Measurements from ENCODE around the gene PRRX2. TPM values are rescaled to one million over a fixed set of nuclear protein-coding genes. Genes with fewer than 3 reads are reported as not detected.

The PRRX2 gene
- total RNA-seq, 1 donor from 2014 or later, result 3.1 TPM

DNA sequence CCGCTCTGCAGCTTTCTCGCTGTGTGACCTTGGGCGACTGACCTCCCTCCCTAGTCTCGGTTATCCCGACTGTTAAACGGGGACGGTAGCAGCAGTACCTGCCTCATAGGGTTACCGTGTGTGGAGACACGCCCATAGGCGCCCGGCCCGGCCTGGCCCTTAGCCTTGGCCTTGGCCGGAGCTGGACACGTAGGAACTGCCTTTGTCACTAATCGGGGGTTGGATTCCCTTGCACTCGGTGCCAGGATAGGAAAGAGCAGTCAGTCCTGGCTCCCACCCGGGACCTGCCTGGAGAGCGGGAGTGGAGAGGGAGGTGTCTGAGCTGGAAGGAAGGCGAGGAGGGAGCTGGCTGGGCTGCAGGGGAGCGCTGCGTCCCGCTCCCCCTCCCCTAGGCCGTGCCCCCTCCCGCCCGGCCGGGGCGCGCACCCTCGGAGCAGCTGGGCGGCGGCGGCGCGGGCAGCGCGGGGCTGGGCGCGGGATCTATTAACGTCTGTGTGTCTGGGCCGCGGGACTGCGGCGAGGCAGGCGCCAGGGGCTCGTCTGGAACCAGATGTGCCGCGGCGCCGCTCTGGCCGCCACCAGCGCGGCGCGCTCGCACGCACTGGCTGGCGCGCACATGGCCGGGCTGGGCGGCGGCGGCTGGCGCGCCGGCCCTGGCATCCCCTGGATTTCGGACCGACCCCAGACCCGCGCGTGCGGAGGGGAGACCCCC, 31.7 kb downstream of the PRRX2 start:
- peaks cover 5 to 8% (median 6%) of the 10 kb centered on the region in 3 donors for H3K4me1 ChIP-seq (ENCODE audit: control insufficient read depth in 3 of 3, insufficient read depth in 3 of 3, low read length in 3 of 3)
- peaks cover 23 to 58% (median 46%) of the 10 kb centered on the region in 3 donors for H3K27me3 ChIP-seq (ENCODE audit: control insufficient read depth in 3 of 3, insufficient read depth in 3 of 3, low read length in 3 of 3)
- H3K9ac ChIP-seq (ENCODE audit: low read depth in 1 of 3, low read length in 3 of 3), result peak overlapping the region; percentile 12 to 57 (median 38)
- H3K4me3 ChIP-seq (ENCODE audit: low read length in 3 of 3), result peak overlapping the region; percentile 32 to 49 (median 49)
- H3K27ac ChIP-seq (ENCODE audit: low read depth, low read length), result peak overlapping the region; percentile 64
- no peaks in the 10 kb centered on the region for H3K36me3 ChIP-seq (ENCODE audit: control insufficient read depth in 3 of 3, insufficient read depth in 3 of 3, low read length in 3 of 3)
- H3K9me3 ChIP-seq (ENCODE audit: control insufficient read depth in 3 of 3, low read length in 3 of 3), result no peaks in the 10 kb centered on the region

DNA sequence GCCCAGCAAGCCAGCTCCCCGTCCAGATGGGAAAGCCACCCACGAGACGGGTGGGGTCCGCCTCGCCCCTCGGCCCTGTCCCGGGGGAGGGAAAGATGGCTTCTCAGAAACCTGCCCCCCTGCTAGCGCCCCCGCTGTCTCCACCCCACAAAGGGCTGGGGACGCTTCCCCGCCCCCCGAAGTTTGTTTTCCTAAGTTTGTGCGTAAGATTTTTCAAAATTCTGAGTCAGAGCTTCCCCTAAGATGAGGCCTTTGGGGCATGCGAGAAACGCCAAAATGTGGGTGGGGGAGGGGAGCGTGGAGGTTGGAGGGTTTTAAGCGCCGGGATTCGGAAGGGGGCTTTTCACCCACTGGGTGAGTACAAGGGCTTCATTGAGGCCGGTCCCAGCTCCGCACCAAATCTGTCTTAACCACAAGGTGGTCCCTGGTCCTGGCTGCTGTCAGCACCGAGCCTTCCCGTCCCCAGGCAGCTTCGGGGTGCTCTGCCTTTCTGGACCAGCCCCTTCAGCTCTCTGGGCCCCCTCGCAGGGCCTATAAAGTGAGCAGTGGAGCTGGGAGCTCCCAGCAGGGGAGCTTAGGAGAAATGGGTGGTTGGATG, 32.3 kb downstream of the PRRX2 start:
- Histone ChIP-seq H3K9me3 (ENCODE audit: control insufficient read depth in 3 of 3, low read length in 3 of 3) (no peaks in the 10 kb centered on the region), H3K36me3 (ENCODE audit: control insufficient read depth in 3 of 3, insufficient read depth in 3 of 3, low read length in 3 of 3) (no peaks in the 10 kb centered on the region)

DNA sequence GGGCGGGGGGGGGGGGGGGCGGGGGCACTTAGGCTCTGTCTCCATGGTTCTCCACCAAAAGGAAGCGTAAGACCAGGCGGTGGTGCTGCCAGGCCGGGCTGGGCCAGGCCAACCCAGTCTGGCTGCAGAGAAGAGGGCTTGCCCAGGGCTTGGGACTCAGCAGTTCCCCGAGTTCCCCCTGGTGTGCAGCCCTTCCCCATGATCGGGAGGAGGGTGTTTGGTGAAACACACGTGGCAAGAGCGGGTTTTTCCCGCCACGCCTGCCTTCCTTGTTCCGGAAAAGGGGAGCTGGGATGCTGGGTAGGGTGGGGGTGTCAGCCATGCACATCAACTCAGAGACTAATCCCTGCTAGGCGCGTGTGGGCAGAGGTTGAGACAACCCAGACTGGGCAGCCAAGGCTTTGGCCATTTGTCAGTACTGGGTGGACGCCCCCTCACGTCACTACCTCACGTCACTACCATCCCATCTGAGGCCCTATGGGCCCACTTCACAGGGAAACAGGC, 32.9 kb downstream of the PRRX2 start:
- H3K27ac ChIP-seq (ENCODE audit: low read depth, low read length), result peak overlapping the region; percentile 55

More for the DNA sequence above, 32.3 kb downstream of the PRRX2 start:
- H3K9ac ChIP-seq (ENCODE audit: low read depth in 1 of 3, low read length in 3 of 3), result peak overlapping the region in 1 of 3 donors; percentile 57
- peaks cover 9 to 11% (median 10%) of the 10 kb centered on the region in 3 donors for H3K4me1 ChIP-seq (ENCODE audit: control insufficient read depth in 3 of 3, insufficient read depth in 3 of 3, low read length in 3 of 3)
- H3K27me3 ChIP-seq (ENCODE audit: control insufficient read depth in 3 of 3, insufficient read depth in 3 of 3, low read length in 3 of 3), result peaks cover 28 to 63% (median 52%) of the 10 kb centered on the region in 3 donors
- peak overlapping the region; percentile 30 for H3K27ac ChIP-seq (ENCODE audit: low read depth, low read length)
- peak overlapping the region in 2 of 3 donors; percentile 32 to 49 for H3K4me3 ChIP-seq (ENCODE audit: low read length in 3 of 3)

DNA sequence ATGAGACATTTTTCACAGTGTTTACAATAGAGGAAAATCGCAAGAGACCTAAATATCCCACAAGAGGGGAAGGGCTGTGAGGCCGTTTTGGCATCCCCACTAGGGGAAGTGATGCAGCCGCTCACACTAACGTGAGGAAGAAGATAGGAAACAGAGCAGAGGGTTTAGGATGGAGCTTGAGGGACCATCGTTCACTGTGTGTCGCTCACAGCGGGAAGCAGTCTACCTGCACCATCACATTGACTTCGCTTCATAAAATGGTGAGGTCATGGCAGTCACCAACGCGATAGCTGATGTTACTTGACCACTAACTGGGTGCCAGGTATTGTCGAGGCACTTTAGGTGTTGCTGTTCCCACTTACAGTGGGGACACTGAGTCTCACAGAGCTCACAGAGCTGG, 35.6 kb downstream of the PRRX2 start:
- Histone ChIP-seq H3K36me3 (ENCODE audit: control insufficient read depth in 3 of 3, insufficient read depth in 3 of 3, low read length in 3 of 3) (no peaks in the 10 kb centered on the region), H3K4me3 (ENCODE audit: low read length in 3 of 3) (no peak overlapping the region), H3K27me3 (ENCODE audit: control insufficient read depth in 3 of 3, insufficient read depth in 3 of 3, low read length in 3 of 3) (peaks cover 42 to 68% (median 52%) of the 10 kb centered on the region in 3 donors), H3K27ac (ENCODE audit: low read depth, low read length) (no peak overlapping the region), H3K9me3 (ENCODE audit: control insufficient read depth in 3 of 3, low read length in 3 of 3) (no peaks in the 10 kb centered on the region), H3K4me1 (ENCODE audit: control insufficient read depth in 3 of 3, insufficient read depth in 3 of 3, low read length in 3 of 3) (peaks cover 19 to 22% (median 20%) of the 10 kb centered on the region in 3 donors), H3K9ac (ENCODE audit: low read depth in 1 of 3, low read length in 3 of 3) (no peak overlapping the region)

More for the DNA sequence above, 32.9 kb downstream of the PRRX2 start:
- no peaks in the 10 kb centered on the region for H3K9me3 ChIP-seq (ENCODE audit: control insufficient read depth in 3 of 3, low read length in 3 of 3)
- H3K27me3 ChIP-seq (ENCODE audit: control insufficient read depth in 3 of 3, insufficient read depth in 3 of 3, low read length in 3 of 3), result peaks cover 34 to 69% (median 56%) of the 10 kb centered on the region in 3 donors
- no peak overlapping the region for H3K4me3 ChIP-seq (ENCODE audit: low read length in 3 of 3)
- no peaks in the 10 kb centered on the region for H3K36me3 ChIP-seq (ENCODE audit: control insufficient read depth in 3 of 3, insufficient read depth in 3 of 3, low read length in 3 of 3)
- peaks cover 14 to 15% (median 14%) of the 10 kb centered on the region in 3 donors for H3K4me1 ChIP-seq (ENCODE audit: control insufficient read depth in 3 of 3, insufficient read depth in 3 of 3, low read length in 3 of 3)
- no peak overlapping the region for H3K9ac ChIP-seq (ENCODE audit: low read depth in 1 of 3, low read length in 3 of 3)

DNA sequence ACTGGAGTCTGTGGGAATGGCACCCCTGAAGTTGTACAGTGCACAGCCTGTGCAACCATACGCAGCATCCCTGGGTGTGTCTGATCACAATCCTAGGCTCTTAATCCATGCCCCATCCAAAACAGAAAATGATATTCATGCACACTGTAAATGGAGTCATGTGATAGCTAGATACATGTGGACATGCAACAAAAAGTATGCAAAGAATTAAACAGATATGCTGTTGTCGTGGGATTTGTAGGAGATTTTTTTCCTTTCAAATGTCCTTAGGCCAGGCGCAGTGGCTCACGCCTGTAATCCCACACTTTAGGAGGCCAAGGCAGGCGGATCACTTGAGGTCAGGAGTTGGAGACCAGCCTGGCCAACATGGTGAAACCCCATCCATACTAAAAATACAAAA, 36.1 kb downstream of the PRRX2 start:
- Histone ChIP-seq H3K9me3 (ENCODE audit: control insufficient read depth in 3 of 3, low read length in 3 of 3) (no peaks in the 10 kb centered on the region), H3K9ac (ENCODE audit: low read depth in 1 of 3, low read length in 3 of 3) (no peak overlapping the region), H3K36me3 (ENCODE audit: control insufficient read depth in 3 of 3, insufficient read depth in 3 of 3, low read length in 3 of 3) (no peaks in the 10 kb centered on the region), H3K4me1 (ENCODE audit: control insufficient read depth in 3 of 3, insufficient read depth in 3 of 3, low read length in 3 of 3) (peaks cover 19 to 22% (median 19%) of the 10 kb centered on the region in 3 donors), H3K27me3 (ENCODE audit: control insufficient read depth in 3 of 3, insufficient read depth in 3 of 3, low read length in 3 of 3) (peaks cover 41 to 64% (median 51%) of the 10 kb centered on the region in 3 donors), H3K27ac (ENCODE audit: low read depth, low read length) (no peak overlapping the region), H3K4me3 (ENCODE audit: low read length in 3 of 3) (no peak overlapping the region)

DNA sequence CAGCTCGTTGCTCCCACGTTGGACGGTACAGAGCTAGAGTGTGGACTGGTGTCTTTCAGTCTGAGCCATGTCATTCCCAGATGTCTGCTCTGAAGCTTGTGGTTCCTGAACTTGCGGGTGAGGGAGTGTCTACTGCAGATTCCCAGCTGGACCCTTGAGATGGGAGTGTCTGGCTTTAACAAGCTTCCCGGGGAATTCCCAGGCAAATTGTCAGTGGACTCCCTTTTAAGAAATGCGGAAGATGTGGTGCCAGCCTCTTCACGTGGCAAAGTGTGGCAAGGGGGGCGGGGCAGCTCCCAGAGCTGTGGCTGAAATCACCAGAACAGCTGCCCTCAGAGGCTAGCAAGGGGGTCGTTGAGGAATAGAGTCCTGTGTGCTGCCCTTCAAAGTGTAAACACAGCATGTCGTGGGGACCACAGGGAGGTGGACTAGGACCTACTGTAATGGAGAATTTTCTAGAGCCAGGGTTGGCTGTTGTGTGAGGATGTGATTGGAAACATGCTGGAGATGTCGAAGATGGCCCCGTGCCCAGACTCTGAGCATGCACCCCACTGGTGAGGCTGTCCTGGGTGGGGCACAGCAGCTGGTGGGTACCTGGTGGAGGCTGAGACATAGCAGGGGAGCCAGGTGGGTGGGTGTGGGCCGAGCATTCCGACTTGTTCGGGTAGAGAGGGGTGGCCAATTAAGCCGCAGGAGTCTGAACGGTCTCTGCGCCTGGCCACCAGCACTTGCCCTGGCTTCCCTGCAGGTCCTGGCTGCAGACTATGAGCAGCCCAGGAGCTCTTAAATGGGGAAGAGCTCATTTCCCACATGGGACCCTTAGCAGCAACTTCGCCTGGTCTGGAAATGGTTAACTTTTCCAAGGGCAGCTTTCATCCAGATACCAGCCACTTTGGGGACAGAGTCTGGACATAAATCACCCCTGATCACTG, 37.4 kb downstream of the PRRX2 start:
- peak overlapping the region; percentile 58 for H3K27ac ChIP-seq (ENCODE audit: low read depth, low read length)
- H3K27me3 ChIP-seq (ENCODE audit: control insufficient read depth in 3 of 3, insufficient read depth in 3 of 3, low read length in 3 of 3), result peaks cover 35 to 51% (median 45%) of the 10 kb centered on the region in 3 donors
- H3K9me3 ChIP-seq (ENCODE audit: control insufficient read depth in 3 of 3, low read length in 3 of 3), result no peaks in the 10 kb centered on the region
- H3K36me3 ChIP-seq (ENCODE audit: control insufficient read depth in 3 of 3, insufficient read depth in 3 of 3, low read length in 3 of 3), result no peaks in the 10 kb centered on the region
- no peak overlapping the region for H3K4me3 ChIP-seq (ENCODE audit: low read length in 3 of 3)
- peaks cover 12 to 16% (median 13%) of the 10 kb centered on the region in 3 donors for H3K4me1 ChIP-seq (ENCODE audit: control insufficient read depth in 3 of 3, insufficient read depth in 3 of 3, low read length in 3 of 3)
- H3K9ac ChIP-seq (ENCODE audit: low read depth in 1 of 3, low read length in 3 of 3), result no peak overlapping the region

DNA sequence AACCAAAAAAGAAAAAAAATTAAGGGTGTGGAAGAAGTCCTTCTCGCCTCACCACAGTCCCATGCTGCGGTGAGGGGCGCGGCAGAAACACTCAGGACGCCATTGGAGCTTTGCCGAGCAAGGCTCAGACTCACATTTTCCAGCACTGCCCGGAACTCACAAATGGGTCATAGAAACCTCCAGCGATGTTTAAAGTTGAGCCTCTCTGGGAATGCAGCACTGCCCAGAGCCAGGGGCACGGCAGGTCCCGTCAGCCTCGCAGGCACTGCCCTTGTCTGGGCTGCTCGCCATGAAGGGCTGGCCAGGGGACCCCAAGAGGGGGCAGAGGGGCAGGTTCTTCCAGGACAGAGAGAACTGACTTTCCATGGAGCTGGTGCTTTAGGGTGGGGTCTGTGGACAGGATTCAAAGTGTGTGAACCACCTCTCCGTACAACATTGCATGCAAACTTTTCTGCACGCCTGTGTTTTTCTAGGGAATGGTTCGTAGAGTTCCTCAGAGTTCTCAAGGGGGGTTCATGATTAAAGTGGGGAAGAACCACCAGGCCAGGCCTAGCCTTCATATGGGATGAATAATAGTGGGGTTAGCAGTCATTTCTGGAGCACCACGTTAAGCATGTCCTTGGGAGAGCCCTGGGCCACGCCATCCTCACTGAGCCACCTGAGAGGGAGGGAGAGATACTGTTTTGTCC, 38.4 kb downstream of the PRRX2 start:
- Histone ChIP-seq H3K9me3 (ENCODE audit: control insufficient read depth in 3 of 3, low read length in 3 of 3) (no peaks in the 10 kb centered on the region), H3K27me3 (ENCODE audit: control insufficient read depth in 3 of 3, insufficient read depth in 3 of 3, low read length in 3 of 3) (peaks cover 28 to 43% (median 38%) of the 10 kb centered on the region in 3 donors), H3K4me3 (ENCODE audit: low read length in 3 of 3) (no peak overlapping the region), H3K4me1 (ENCODE audit: control insufficient read depth in 3 of 3, insufficient read depth in 3 of 3, low read length in 3 of 3) (peaks cover 12 to 16% (median 13%) of the 10 kb centered on the region in 3 donors), H3K9ac (ENCODE audit: low read depth in 1 of 3, low read length in 3 of 3) (peak overlapping the region in 1 of 3 donors; percentile 8), H3K36me3 (ENCODE audit: control insufficient read depth in 3 of 3, insufficient read depth in 3 of 3, low read length in 3 of 3) (no peaks in the 10 kb centered on the region), H3K27ac (ENCODE audit: low read depth, low read length) (peak overlapping the region; percentile 58)

DNA sequence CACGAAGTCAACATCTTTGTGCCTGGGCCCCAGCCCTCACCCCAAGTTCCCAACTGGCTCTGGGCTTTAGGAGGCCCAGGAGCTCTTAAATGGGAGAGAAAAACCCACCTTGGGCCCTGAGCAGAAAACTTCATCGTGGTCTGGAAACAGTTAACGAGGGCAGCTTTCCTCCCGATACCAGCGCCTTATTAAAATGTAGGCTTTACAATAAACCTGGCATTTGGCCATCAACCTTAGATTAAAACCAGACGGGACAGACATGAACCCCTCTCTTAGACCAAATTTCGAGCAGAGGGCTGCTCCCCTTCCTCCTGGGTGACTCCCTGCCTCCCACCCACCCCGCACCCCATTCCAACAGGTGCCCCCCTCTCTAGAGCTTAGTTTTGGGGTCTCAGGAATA, 39.4 kb downstream of the PRRX2 start:
- Histone ChIP-seq H3K36me3 (ENCODE audit: control insufficient read depth in 3 of 3, insufficient read depth in 3 of 3, low read length in 3 of 3) (no peaks in the 10 kb centered on the region), H3K9ac (ENCODE audit: low read depth in 1 of 3, low read length in 3 of 3) (no peak overlapping the region), H3K4me1 (ENCODE audit: control insufficient read depth in 3 of 3, insufficient read depth in 3 of 3, low read length in 3 of 3) (peaks cover 12 to 16% (median 13%) of the 10 kb centered on the region in 3 donors), H3K9me3 (ENCODE audit: control insufficient read depth in 3 of 3, low read length in 3 of 3) (no peaks in the 10 kb centered on the region), H3K27ac (ENCODE audit: low read depth, low read length) (no peak overlapping the region), H3K27me3 (ENCODE audit: control insufficient read depth in 3 of 3, insufficient read depth in 3 of 3, low read length in 3 of 3) (peaks cover 25 to 37% (median 31%) of the 10 kb centered on the region in 3 donors), H3K4me3 (ENCODE audit: low read length in 3 of 3) (no peak overlapping the region)

DNA sequence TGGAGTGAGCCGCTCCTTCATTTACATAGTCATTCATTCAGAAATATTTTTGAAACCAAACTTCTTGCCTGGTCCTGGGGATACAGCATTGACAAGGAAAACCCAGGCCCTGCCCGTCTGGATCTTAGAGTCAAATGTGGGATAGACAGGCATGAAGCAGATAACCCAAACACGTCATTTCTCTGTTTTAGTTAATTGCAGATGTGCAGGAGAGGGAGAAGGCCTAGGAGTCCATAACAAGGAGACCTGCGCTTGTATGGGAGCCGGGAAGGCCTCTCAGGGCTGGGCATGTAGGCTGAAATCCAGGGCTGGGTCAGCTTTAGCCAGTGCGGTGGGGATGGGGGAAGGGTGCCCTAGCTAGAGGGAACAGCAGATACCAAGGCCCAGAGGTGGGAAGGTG, 43.3 kb downstream of the PRRX2 start:
- H3K4me3 ChIP-seq (ENCODE audit: low read length in 3 of 3), result no peak overlapping the region

More for the DNA sequence above, 43.3 kb downstream of the PRRX2 start:
- no peak overlapping the region for H3K9ac ChIP-seq (ENCODE audit: low read depth in 1 of 3, low read length in 3 of 3)
- H3K4me1 ChIP-seq (ENCODE audit: control insufficient read depth in 3 of 3, insufficient read depth in 3 of 3, low read length in 3 of 3), result peaks cover 9 to 10% (median 9%) of the 10 kb centered on the region in 3 donors
- H3K36me3 ChIP-seq (ENCODE audit: control insufficient read depth in 3 of 3, insufficient read depth in 3 of 3, low read length in 3 of 3), result no peaks in the 10 kb centered on the region
- H3K27ac ChIP-seq (ENCODE audit: low read depth, low read length), result no peak overlapping the region
- no peaks in the 10 kb centered on the region for H3K9me3 ChIP-seq (ENCODE audit: control insufficient read depth in 3 of 3, low read length in 3 of 3)
- H3K27me3 ChIP-seq (ENCODE audit: control insufficient read depth in 3 of 3, insufficient read depth in 3 of 3, low read length in 3 of 3), result peaks cover 0 to 12% (median 9%) of the 10 kb centered on the region in 3 donors

All from skeletal muscle tissue (tissue), 4 donors.